Left kidney (tissue), 2 donors: ENCODE results near the gene POLR3E. TPM values are rescaled to one million over a fixed set of nuclear protein-coding genes. Genes with fewer than 3 reads are reported as not detected.
A peak's percentile ranks its signal among the peaks of the same experiment; 100 is the strongest.
"Not testable (repeated sequence)": the region's sequence is repeated elsewhere in the genome, so short reads cannot be mapped to it uniquely, and the experiment has no call there.

ENCODE experiments used
- DNase-seq: peaks from one replicate; pipeline ENCODE4 v3.0.0-alpha.2; 2013
- polyA plus RNA-seq: library from polyadenylated mRNA; unstranded; fragments of 120-200 nt; gene quantifications from one replicate; pipeline ENCODE4 v1.2.1, GENCODE V29; 2013; ENCODE audit not compliant: insufficient read length

The POLR3E gene
- polyA plus RNA-seq, 1 donor, result 68.7 TPM

DNA sequence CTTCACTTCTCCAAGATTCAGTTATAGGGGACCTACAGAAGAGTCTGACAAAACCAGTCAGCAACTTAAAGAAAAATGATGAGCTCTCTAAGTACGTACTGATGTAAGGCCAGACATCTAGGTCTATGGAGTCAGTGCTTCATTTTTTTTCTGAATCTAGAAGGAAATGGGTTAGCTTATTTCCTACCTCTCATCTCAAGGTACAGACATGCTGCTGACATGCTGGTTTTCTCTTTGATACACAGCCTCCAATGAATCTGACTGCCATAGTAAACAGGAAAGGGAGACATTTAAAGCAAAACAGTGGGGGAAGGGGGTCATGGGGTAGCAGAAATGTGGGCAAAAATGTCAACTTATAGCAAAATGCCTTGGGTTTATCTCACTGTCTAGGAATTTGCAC, 60.8 kb downstream of the POLR3E start:
- DNase-seq, result no peak

DNA sequence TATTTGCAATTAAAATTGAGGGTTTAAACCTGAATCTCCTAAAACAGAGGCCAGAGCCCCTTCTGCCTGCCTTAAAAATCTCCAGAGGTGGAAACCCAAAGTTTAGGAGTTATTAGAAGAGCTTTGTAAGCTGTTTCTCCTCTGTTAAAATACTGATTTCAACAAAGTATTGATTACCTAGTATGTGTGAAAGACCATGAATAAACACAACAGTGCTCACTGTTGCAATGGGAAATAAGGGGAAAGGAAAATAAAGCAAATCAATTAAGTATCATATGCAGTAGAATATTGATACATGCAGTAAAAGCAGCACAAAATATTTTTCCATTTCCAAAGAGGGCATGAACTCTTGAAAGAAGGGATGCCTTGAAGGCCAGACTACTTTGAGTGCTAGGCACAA, 62.5 kb downstream of the POLR3E start:
- DNase-seq, result no peak

DNA sequence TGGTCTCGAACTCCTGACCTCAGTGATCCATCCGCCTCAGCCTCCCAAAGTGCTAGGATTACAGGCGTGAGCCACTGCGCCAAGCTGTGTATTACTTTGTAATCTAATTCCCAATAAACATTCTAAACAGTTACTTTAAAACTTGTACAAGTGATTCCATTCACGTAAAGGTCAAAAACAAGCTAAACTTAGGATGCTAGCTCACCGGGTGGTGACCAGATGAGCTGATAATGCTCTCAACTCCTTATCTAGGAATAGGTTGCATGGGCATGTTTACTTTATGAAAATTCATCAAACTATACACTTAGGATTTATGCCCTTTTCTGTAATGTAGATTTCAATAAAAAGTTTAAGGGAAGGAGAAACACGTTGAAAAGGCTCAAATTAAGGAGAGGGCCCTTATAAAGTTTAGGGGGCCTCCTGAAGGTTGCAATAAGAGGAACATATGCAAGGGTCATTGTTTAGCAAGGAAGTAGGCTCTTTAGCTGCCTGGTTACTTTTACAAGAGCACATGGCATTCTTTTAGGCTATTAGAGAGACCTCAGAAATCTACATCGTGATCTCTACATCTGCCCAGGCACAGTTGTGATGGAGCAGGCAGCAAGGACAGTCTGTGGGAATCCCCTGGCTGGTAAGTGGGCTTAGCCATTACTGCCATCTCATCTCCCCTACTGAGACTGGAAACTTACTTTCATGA, 63.9 kb downstream of the POLR3E start:
- DNase-seq, result no peak

GRCh38 chr16:22364241-22364640, 67.0 kb downstream of the POLR3E start:
- DNase-seq, result no peak

- DNase-seq, result no peak
Measured at GRCh38 chr16:22366371-22366770, 69.2 kb downstream of the POLR3E start.

DNA sequence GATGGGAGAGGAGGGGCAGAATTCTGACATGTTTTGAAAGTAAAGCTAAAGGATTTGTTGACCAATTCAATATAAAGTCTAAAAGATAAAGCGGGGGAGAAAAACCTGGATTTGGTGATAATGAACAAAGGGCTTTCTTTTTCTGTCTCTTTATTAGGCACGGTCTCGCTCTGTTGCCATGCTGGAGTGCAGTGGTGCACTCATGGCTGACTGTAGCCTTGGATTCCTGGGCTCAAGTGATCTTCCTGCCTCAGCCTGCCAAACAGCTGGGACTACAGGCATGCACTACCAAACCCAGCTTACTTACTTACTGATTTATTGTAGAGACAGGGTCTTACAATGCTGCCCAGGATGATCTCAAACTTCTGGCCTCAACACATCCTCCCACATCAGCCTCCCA, 69.7 kb downstream of the POLR3E start:
- no peak for DNase-seq

GRCh38 chr16:22368200-22368826, 71.1 kb downstream of the POLR3E start:
- DNase-seq, result not testable (repeated sequence)

- no peak for DNase-seq
Measured at GRCh38 chr16:22369221-22369811, 72.1 kb downstream of the POLR3E start.

DNA sequence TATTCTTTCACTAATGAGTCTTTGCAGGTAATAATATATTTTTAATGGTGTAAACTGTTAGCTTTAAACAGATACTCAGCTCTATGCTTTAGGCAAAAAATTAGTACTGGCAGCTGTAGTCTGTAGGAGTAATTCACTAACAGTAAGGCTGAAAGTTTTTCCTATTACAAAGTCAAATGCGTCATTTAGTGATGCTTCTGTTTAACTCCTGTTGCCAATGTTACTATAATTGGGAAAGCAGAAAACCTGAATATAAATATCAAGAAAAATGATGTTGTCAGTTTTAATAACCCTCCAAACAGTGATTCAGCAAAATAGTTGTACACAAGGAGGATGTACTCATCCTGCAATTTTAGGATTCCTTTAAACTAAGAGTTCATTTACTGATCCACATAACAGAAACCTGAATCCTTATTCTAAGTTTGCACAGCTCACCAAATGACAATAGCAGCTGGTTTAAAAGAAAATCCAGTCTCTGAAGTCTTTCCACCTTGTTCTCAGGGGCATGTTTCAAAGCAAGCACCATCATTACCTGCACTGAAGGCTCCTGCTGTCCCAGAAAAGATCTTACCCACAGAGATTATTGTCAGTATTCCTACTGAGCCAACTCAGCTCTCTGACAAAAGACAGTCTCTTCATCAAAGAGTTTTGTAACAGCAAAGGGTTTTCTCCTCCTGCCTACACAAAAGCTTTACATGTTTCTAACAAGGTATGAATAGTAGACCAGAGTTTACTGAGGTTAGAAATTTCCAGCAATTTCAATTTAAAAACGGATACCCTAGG, 73.0 kb downstream of the POLR3E start:
- DNase-seq, result no peak

- no peak for DNase-seq
Measured at GRCh38 chr16:22372882-22373661, 75.9 kb downstream of the POLR3E start.

DNA sequence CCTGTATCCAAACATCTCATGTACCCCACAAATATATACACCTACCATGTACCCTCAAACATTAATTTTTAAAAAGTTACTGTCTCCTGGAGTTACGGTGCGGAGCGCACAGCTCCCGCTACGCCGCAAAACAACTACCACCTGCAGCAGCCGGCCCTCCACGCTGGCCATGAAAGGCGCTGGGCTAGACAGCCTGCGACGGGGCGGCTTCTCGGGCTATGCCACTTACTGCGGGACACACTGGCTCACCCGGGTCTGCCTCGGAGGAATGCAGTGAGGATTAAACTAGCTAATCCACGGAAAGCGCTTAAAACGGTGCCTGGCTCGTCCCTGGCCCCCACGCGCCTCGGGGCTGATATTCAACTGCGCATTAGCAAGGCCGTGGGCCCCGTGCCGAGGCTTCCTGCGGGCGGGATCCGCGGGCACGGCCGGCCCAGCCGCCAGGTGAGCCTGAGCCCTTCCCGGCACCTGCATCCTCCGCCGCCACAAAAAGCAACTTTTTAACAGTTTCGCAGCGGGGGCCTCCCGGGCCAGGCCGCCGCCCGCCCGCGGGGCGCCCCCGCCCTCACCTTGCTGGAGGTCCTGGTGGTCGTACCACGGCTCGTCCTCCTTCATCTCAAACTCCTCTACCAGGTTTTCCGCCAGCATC, 76.6 kb downstream of the POLR3E start:
- no peak for DNase-seq

- DNase-seq, result peak; percentile 97
Measured at GRCh38 chr16:22374311-22375116, 77.3 kb downstream of the POLR3E start, which contains the start of gene CDR2. TSS of gene CDR2 (minus strand) at chr16:22374619. CDS start at chr16:22374309, 310 bp downstream.

GRCh38 chr16:22375117-22375962, 78.1 kb downstream of the POLR3E start:
- DNase-seq, result no peak

- DNase-seq, result no peak
Measured at GRCh38 chr16:22375963-22376640, 78.9 kb downstream of the POLR3E start.

DNA sequence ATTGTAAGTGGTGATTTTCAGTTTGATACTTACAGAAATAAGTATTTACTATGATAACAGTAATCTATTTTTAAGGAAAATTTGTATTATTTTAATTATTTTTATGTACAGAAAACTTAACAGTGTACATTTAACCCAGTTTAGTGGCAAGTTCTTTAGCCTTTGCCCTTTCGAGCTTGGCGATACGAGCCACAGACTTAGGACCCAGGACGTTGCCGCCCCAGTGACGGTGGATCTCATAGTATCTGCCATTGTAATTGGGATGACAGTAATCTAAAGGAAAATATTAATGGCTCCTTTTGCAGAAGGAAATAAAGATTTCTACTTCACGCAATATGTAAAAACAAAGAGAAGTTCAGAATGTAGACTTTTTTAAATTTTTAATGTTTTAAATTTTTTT, 82.4 kb downstream of the POLR3E start:
- DNase-seq, result no peak

DNA sequence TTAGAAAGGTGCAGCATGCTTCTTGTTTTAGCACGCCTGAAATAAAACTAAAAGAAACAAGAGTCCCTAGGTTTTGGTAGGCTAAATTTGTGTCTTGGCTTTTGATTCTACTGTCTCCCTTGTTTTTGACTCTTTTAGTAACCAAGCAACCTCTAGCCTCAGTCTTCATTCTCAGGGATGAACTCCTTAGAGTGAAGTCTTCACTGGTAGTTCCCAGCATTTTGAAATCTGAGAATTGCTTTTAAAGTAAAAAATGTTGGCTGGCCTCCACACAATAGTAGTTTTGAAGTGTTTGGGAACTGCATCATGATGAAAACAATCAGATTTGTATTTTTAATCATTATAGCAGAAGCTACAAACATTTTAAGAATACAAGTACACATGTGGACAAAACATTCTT, 83.3 kb downstream of the POLR3E start:
- DNase-seq, result no peak

DNA sequence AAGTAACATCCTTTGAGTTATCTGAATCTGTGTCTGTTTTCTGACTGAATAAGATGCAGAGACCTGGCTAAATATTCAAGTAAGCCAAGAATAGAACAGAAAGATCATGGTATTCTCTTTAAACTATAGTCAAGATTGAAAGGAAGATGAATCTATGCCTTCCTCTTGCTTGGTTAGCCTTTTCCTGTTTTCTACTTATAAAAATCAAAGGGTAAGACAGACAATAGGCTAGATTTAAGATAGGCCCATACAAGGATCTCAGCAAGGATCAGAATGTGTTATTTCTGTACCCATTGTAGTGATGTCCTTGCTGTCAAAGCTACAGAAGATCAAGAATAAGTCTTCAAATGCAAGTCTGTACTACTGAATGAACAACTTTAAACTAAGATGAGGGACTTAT, 84.2 kb downstream of the POLR3E start:
- DNase-seq, result no peak

- no peak for DNase-seq
Measured at GRCh38 chr16:22383827-22384226, 86.6 kb downstream of the POLR3E start.
